Activated CD8-positive, alpha-beta T cell treated with anti-CD3 and anti-CD28 coated beads, Interleukin-2, amount 10 ng/mL, durations not matched to agents 7 days and 5 days (primary cell): ENCODE data around the gene NEDD9. TPM values are rescaled to one million over a fixed set of nuclear protein-coding genes. Genes with fewer than 3 reads are reported as not detected.
A peak's percentile ranks its signal among the peaks of the same experiment; 100 is the strongest.

Experiments
- ATAC-seq: fragments of 150-1000 bp; cut with Tn5 transposase; one replicate; pipeline ENCODE4 v1.10.0; 2021; ENCODE audit warnings: moderate library complexity
- CTCF ChIA-PET: fragments of 350-600 bp; sonication (Branson Sonifier 250); formaldehyde crosslinking; loops from one replicate; lab custom pipeline; 2021; ENCODE audit warnings: antibody characterized with exemption; lab: Charles Lee
- POLR2A ChIA-PET: fragments of 350-600 bp; sonication (Branson Sonifier 250); formaldehyde crosslinking; loops from one replicate; lab custom pipeline; 2021; ENCODE audit warnings: antibody characterized with exemption; lab: Charles Lee
- DNase-seq: peaks from one replicate; pipeline ENCODE4 v3.0.0-alpha.2; 2020
- H3K27ac Mint-ChIP-seq: one replicate; pipeline ENCODE4 v1.8.0; 2021; ENCODE audit warnings: mild to moderate bottlenecking, mixed read lengths
- H3K27me3 Mint-ChIP-seq: one replicate; pipeline ENCODE4 v1.8.0; 2021; ENCODE audit warnings: low read depth, mixed read lengths
- H3K36me3 Mint-ChIP-seq: one replicate; pipeline ENCODE4 v1.8.0; 2021; ENCODE audit warnings: low read depth, mixed read lengths
- H3K4me1 Mint-ChIP-seq: one replicate; pipeline ENCODE4 v1.8.0; 2021; ENCODE audit warnings: low read depth, mixed read lengths
- H3K4me3 Mint-ChIP-seq: one replicate; pipeline ENCODE4 v1.8.0; 2021; ENCODE audit warnings: mild to moderate bottlenecking, mixed read lengths
- H3K9me3 Mint-ChIP-seq: one replicate; pipeline ENCODE4 v1.8.0; 2022; ENCODE audit warnings: mixed read lengths; ENCODE audit not compliant: insufficient read depth
- total RNA-seq, 2 experiments: library from RNA; stranded (reverse); gene quantifications; one replicate each; pipeline ENCODE4 v1.2.3, GENCODE V29; 2021

The NEDD9 gene
- total RNA-seq, 2 experiments from 2014 or later: 64.9 to 69.5 TPM

DNA sequence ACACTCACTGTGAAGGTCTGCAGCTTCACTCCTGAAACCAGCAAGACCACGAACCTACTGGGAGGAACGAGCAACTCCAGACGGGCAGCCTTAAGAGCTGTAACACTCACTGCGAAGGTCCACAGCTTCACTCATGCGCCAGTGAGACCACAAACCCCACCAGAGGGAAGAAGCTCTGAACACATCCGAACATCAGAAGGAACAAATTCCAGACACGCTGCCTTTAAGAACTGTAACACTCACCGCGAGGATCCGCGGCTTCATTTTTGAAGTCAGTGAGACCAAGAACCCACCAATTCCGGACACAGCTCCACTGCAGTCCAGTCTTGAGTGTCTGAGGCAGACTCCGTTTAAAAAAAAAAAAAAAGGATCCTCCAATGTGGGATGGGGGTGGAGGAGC is 60.5 kb downstream of the NEDD9 start:
- POLR2A ChIA-PET: interaction anchor here (1.9 kb wide), 1 partner anchor 61 kb away, joined by 9 read pairs; the partner anchor contains the start of gene NEDD9
- peak overlapping the region; percentile 21 for H3K27ac Mint-ChIP-seq
- no peaks in the 10 kb centered on the region for H3K27me3 Mint-ChIP-seq
- ATAC-seq (no peak), DNase-seq (no peak)
- CTCF ChIA-PET: interaction anchor here (0.7 to 3.6 kb wide), 39 partner anchors 9 to 324 kb away, joined by 3 to 48 read pairs (median 4); partner anchors contain the start of gene NEDD9
- H3K9me3 Mint-ChIP-seq: no peaks in the 10 kb centered on the region
- H3K36me3 Mint-ChIP-seq: no peaks in the 10 kb centered on the region
- peaks cover 22% of the 10 kb centered on the region for H3K4me1 Mint-ChIP-seq
- H3K4me3 Mint-ChIP-seq: no peak overlapping the region

- POLR2A ChIA-PET: interaction anchor here (1.5 kb wide), 1 partner anchor 65 kb away, joined by 4 read pairs; the partner anchor contains the start of gene NEDD9
These were observed 64.3 kb downstream of the NEDD9 start for GRCh38 chr6:11168091-11168635.

GRCh38 chr6:11166948-11167347 is 65.5 kb downstream of the NEDD9 start:
- Mint-ChIP-seq H3K4me3 (no peak overlapping the region), H3K9me3 (no peaks in the 10 kb centered on the region), H3K27me3 (no peaks in the 10 kb centered on the region), H3K36me3 (no peaks in the 10 kb centered on the region), H3K27ac (no peak overlapping the region), H3K4me1 (peaks cover 28% of the 10 kb centered on the region)
- DNase-seq (no peak), ATAC-seq (no peak)
- CTCF ChIA-PET: interaction anchor here (2.0 to 3.6 kb wide), 2 partner anchors 12 to 329 kb away, joined by 6 to 20 read pairs; no protein-coding TSS in a partner anchor
- POLR2A ChIA-PET: interaction anchor here (1.5 kb wide), 1 partner anchor 66 kb away, joined by 4 read pairs; the partner anchor contains the start of gene NEDD9

More at GRCh38 chr6:11168091-11168635, 64.3 kb downstream of the NEDD9 start:
- Mint-ChIP-seq H3K27ac (no peak overlapping the region), H3K9me3 (no peaks in the 10 kb centered on the region), H3K4me3 (no peak overlapping the region), H3K36me3 (no peaks in the 10 kb centered on the region), H3K27me3 (no peaks in the 10 kb centered on the region), H3K4me1 (peaks cover 40% of the 10 kb centered on the region)
- CTCF ChIA-PET: interaction anchor here (1.4 to 3.6 kb wide), 3 partner anchors 13 to 327 kb away, joined by 4 to 20 read pairs (median 6); no protein-coding TSS in a partner anchor
- DNase-seq (no peak), ATAC-seq (no peak)

DNA sequence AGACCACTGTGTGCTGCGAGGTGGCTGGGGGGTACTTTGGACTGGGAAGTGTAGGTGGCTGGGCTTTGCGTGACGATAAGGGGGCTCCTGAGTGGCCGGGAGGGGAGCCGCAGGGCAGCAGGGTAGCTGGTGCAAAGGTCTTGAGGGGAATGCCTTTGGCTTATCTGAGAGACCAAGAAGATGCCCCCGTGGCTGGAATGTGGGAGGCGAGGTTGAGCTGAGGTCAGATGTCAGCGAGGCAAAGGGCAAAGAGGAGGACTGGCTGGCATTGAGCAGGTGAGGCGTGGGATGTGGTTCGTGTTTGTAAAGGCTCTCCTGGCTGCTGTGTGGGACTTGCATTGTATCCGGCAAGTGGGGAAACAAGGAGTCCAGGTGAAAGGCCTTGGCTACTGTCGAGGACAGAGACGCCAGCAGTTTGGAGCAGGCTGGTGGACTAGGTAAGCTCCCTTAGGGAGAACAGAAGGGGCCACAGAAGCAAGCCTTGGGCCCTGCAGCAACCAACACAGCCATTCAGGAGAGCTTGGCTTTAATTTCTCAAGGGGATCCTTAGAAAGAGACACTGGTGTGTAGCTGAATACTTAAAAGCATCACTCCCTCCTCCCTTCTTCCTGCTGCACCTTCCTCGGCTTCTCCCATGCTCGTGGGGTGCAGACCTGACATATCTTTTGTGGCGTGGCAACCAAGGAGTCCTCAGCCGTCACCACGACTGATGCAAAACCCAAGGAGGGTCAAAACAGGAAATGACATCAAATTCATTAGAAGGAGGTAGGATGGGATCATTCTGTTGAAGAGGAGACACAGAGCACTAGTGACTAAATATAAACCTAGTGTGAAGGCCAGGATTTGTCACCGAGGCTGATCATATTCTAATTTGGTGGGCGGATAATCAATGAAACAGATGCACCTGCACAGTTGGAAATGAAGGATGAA is 67.5 kb downstream of the NEDD9 start:
- peak overlapping the region; percentile 71 for H3K27ac Mint-ChIP-seq
- no peaks in the 10 kb centered on the region for H3K27me3 Mint-ChIP-seq
- H3K36me3 Mint-ChIP-seq: no peaks in the 10 kb centered on the region
- POLR2A ChIA-PET: no interaction called here
- H3K9me3 Mint-ChIP-seq: no peaks in the 10 kb centered on the region
- CTCF ChIA-PET: interaction anchor here (1.1 to 3.6 kb wide), 2 partner anchors 20 to 331 kb away, joined by 3 to 20 read pairs; no protein-coding TSS in a partner anchor
- ATAC-seq (peak; percentile 36), DNase-seq (peak; percentile 37)
- H3K4me1 Mint-ChIP-seq: peaks cover 22% of the 10 kb centered on the region
- H3K4me3 Mint-ChIP-seq: no peak overlapping the region

GRCh38 chr6:11163932-11164331 is 68.5 kb downstream of the NEDD9 start:
- no peak overlapping the region for H3K4me3 Mint-ChIP-seq
- no peak for DNase-seq
- peaks cover 22% of the 10 kb centered on the region for H3K4me1 Mint-ChIP-seq
- ATAC-seq: no peak
- ChIA-PET CTCF (no interaction called here), POLR2A (no interaction called here)
- peak overlapping the region; percentile 46 for H3K27ac Mint-ChIP-seq
- no peaks in the 10 kb centered on the region for H3K9me3 Mint-ChIP-seq
- no peaks in the 10 kb centered on the region for H3K27me3 Mint-ChIP-seq
- no peaks in the 10 kb centered on the region for H3K36me3 Mint-ChIP-seq

DNA sequence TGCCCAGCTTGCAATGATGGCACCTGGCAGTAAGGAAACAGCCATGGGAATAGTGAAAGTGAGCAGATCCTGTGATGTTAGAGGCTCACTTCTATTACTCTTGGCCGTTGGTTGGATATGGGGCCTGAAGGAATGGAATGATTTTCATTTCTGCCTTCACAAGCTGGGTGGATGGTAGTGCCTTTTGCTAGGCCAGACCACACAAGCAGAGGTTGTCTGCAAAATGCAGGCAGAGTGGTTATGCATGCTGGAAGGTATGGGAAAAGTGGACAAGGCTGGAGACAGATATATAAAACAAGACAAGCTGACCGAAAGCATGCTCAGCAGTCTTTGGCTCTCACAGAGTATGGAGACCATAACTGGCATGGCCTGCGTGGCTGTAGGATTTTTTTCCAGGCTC is 70.2 kb downstream of the NEDD9 start:
- DNase-seq (no peak), ATAC-seq (no peak)
- ChIA-PET POLR2A (no interaction called here), CTCF (interaction anchor here (0.9 to 1.1 kb wide), 3 partner anchors 18 to 334 kb away, joined by 3 read pairs; no protein-coding TSS in a partner anchor)
- Mint-ChIP-seq H3K27me3 (peaks cover 3% of the 10 kb centered on the region), H3K4me3 (no peak overlapping the region), H3K9me3 (no peaks in the 10 kb centered on the region), H3K36me3 (no peaks in the 10 kb centered on the region), H3K4me1 (peaks cover 22% of the 10 kb centered on the region), H3K27ac (no peak overlapping the region)

- CTCF ChIA-PET: interaction anchor here (1.0 to 1.1 kb wide), 2 partner anchors 11 to 17 kb away, joined by 3 to 4 read pairs; no protein-coding TSS in a partner anchor
- Mint-ChIP-seq H3K27ac (no peak overlapping the region), H3K27me3 (peaks cover 6% of the 10 kb centered on the region), H3K4me3 (no peak overlapping the region), H3K36me3 (no peaks in the 10 kb centered on the region), H3K4me1 (peaks cover 22% of the 10 kb centered on the region), H3K9me3 (no peaks in the 10 kb centered on the region)
- DNase-seq (no peak), ATAC-seq (no peak)
- POLR2A ChIA-PET: no interaction called here
These were observed 71.2 kb downstream of the NEDD9 start for GRCh38 chr6:11161031-11161956.

DNA sequence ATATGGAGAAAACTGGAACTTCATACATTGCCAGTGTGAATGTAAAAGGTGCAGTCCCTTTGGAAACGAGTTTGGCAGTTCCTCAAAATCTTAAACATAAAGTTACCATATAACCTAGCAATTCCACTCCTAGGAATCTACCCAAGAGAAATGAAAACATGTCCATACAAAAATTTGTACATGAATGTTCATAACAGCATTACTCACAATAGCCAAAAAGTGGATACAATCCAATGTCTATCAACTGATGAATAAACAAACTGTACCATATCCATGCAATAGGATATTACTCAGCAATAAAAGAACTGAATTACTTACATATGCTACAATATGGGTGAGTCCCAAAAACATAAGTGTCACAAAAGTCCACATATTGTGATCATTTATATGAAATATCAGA is 72.3 kb downstream of the NEDD9 start:
- POLR2A ChIA-PET: no interaction called here
- H3K27me3 Mint-ChIP-seq: peaks cover 10% of the 10 kb centered on the region
- no peak overlapping the region for H3K27ac Mint-ChIP-seq
- DNase-seq (no peak), ATAC-seq (no peak)
- CTCF ChIA-PET: interaction anchor here (1.7 kb wide), 1 partner anchor 336 kb away, joined by 7 read pairs; no protein-coding TSS in a partner anchor
- H3K9me3 Mint-ChIP-seq: no peaks in the 10 kb centered on the region
- H3K36me3 Mint-ChIP-seq: no peaks in the 10 kb centered on the region
- no peak overlapping the region for H3K4me3 Mint-ChIP-seq
- H3K4me1 Mint-ChIP-seq: peaks cover 14% of the 10 kb centered on the region

GRCh38 chr6:11155589-11155988 is 76.9 kb downstream of the NEDD9 start:
- H3K4me1 Mint-ChIP-seq: peaks cover 7% of the 10 kb centered on the region
- H3K36me3 Mint-ChIP-seq: no peaks in the 10 kb centered on the region
- ChIA-PET POLR2A (no interaction called here), CTCF (interaction anchor here (0.9 to 2.0 kb wide), 4 partner anchors 12 to 341 kb away, joined by 3 to 12 read pairs (median 4); no protein-coding TSS in a partner anchor)
- no peaks in the 10 kb centered on the region for H3K9me3 Mint-ChIP-seq
- DNase-seq (no peak), ATAC-seq (no peak)
- no peak overlapping the region for H3K4me3 Mint-ChIP-seq
- peaks cover 16% of the 10 kb centered on the region for H3K27me3 Mint-ChIP-seq
- no peak overlapping the region for H3K27ac Mint-ChIP-seq

GRCh38 chr6:11153447-11153846 is 79.0 kb downstream of the NEDD9 start:
- no peaks in the 10 kb centered on the region for H3K36me3 Mint-ChIP-seq
- H3K27ac Mint-ChIP-seq: no peak overlapping the region
- H3K9me3 Mint-ChIP-seq: no peaks in the 10 kb centered on the region
- DNase-seq: no peak
- ChIA-PET CTCF (interaction anchor here (1.6 kb wide), 1 partner anchor 58 kb away, joined by 3 read pairs; no protein-coding TSS in a partner anchor), POLR2A (no interaction called here)
- peaks cover 7% of the 10 kb centered on the region for H3K4me1 Mint-ChIP-seq
- ATAC-seq: no peak
- H3K27me3 Mint-ChIP-seq: peaks cover 15% of the 10 kb centered on the region
- H3K4me3 Mint-ChIP-seq: peak overlapping the region; percentile 59

DNA sequence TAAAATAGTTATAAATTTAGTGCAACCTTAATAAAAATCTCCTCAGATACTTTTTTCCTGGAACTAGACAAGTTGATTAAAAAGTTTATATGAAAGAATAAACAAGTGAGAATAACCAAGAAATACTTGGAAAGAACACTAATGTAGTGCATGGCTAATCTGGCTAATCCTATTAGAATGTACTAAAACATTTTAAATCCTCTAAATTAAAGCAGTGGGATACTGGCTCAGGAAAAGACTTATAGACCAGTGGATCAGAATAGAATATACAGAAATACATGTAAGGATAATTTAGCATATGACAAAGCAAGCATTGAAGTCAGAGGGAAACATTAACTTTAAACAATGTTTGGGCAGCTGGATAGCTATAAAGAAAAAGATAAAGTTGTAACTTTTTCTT is 79.9 kb downstream of the NEDD9 start:
- H3K27ac Mint-ChIP-seq: no peak overlapping the region
- no peaks in the 10 kb centered on the region for H3K9me3 Mint-ChIP-seq
- ChIA-PET POLR2A (no interaction called here), CTCF (interaction anchor here (0.8 to 2.5 kb wide), 3 partner anchors 9 to 344 kb away, joined by 3 to 11 read pairs (median 3); no protein-coding TSS in a partner anchor)
- H3K4me1 Mint-ChIP-seq: peaks cover 7% of the 10 kb centered on the region
- no peak for DNase-seq
- peaks cover 14% of the 10 kb centered on the region for H3K27me3 Mint-ChIP-seq
- ATAC-seq: no peak
- H3K4me3 Mint-ChIP-seq: no peak overlapping the region
- H3K36me3 Mint-ChIP-seq: no peaks in the 10 kb centered on the region
